ENCODE measurements around the gene SETBP1. TPM values are rescaled to one million over a fixed set of nuclear protein-coding genes. Genes with fewer than 3 reads are reported as not detected.

The SETBP1 gene
- total RNA-seq, 1 donor from 2014 or later: 12.4 TPM

DNA sequence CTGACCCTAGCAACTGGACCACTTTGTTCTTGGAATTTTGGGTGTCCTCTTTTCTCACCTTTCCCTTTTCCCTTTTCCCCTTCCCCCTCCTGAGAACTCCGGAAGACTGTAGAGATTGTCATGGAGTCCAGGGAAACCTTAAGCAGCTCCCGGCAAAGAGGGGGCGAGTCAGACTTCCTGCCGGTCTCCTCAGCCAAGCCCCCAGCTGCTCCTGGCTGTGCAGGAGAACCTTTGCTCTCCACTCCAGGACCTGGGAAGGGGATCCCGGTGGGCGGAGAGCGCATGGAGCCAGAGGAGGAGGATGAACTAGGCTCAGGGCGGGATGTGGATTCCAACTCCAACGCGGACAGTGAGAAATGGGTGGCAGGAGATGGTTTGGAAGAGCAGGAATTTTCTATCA, 20.5 kb downstream of the SETBP1 start:
- Histone ChIP-seq H3K9ac (ENCODE audit: low read length) (no peak overlapping the region), H3K27ac (ENCODE audit: low read depth, low read length) (no peak overlapping the region), H2AFZ (ENCODE audit: low read depth, low read length) (no peak overlapping the region), H3K36me3 (ENCODE audit: insufficient read depth, low read length) (no peaks in the 10 kb centered on the region), H3K4me3 (ENCODE audit: insufficient read depth, low read depth, low read length) (no peak overlapping the region), H3K4me1 (ENCODE audit: insufficient read depth, low read length) (peaks cover 9% of the 10 kb centered on the region), H3K9me3 (ENCODE audit: insufficient read depth, low read depth, low read length) (no peaks in the 10 kb centered on the region), H3K79me2 (ENCODE audit: insufficient read depth, low read length) (no peaks in the 10 kb centered on the region), H3K4me2 (ENCODE audit: low read length) (peak overlapping the region; percentile 46), H4K20me1 (ENCODE audit: insufficient read depth, low read length) (no peaks in the 10 kb centered on the region), H3K27me3 (ENCODE audit: insufficient read depth, low read length) (no peaks in the 10 kb centered on the region)
- no peak for DNase-seq (ENCODE audit: low read depth)
- FAIRE-seq: no peak
- H3K27me3 Mint-ChIP-seq (ENCODE audit: low read depth, unreplicated experiment): no peaks in the 10 kb centered on the region
- TF ChIP-seq EZH2 (IDR thresholded peaks at IDR 0.05; ENCODE audit: insufficient read depth, low read length) (no peak), CTCF (IDR thresholded peaks at IDR 0.05; ENCODE audit: insufficient read depth, low read depth, low read length) (no peak)
- peaks cover 4% of the 10 kb centered on the region for H3K36me3 Mint-ChIP-seq (ENCODE audit: low read depth, unreplicated experiment)
- H3K27ac Mint-ChIP-seq (ENCODE audit: unreplicated experiment): peak overlapping the region; percentile 82
- no peaks in the 10 kb centered on the region for H3K9me3 Mint-ChIP-seq (ENCODE audit: unreplicated experiment)
- no peak overlapping the region for H3K4me3 Mint-ChIP-seq (ENCODE audit: unreplicated experiment)
- H3K4me1 Mint-ChIP-seq (ENCODE audit: low read depth, unreplicated experiment): peaks cover 23% of the 10 kb centered on the region

- no peak overlapping the region for H3K27ac Mint-ChIP-seq (ENCODE audit: unreplicated experiment)
Observed at GRCh38 chr18:44702594-44702993, 21.9 kb downstream of the SETBP1 start.

More at GRCh38 chr18:44702594-44702993, 21.9 kb downstream of the SETBP1 start:
- H3K9me3 Mint-ChIP-seq (ENCODE audit: unreplicated experiment): no peaks in the 10 kb centered on the region
- Histone ChIP-seq H4K20me1 (ENCODE audit: insufficient read depth, low read length) (no peaks in the 10 kb centered on the region), H3K27ac (ENCODE audit: low read depth, low read length) (no peak overlapping the region), H3K9ac (ENCODE audit: low read length) (no peak overlapping the region), H3K27me3 (ENCODE audit: insufficient read depth, low read length) (no peaks in the 10 kb centered on the region), H3K4me3 (ENCODE audit: insufficient read depth, low read depth, low read length) (no peak overlapping the region), H3K4me2 (ENCODE audit: low read length) (no peak overlapping the region), H3K9me3 (ENCODE audit: insufficient read depth, low read depth, low read length) (no peaks in the 10 kb centered on the region), H2AFZ (ENCODE audit: low read depth, low read length) (no peak overlapping the region), H3K4me1 (ENCODE audit: insufficient read depth, low read length) (peaks cover 7% of the 10 kb centered on the region), H3K79me2 (ENCODE audit: insufficient read depth, low read length) (no peaks in the 10 kb centered on the region), H3K36me3 (ENCODE audit: insufficient read depth, low read length) (no peaks in the 10 kb centered on the region)
- H3K36me3 Mint-ChIP-seq (ENCODE audit: low read depth, unreplicated experiment): peaks cover 5% of the 10 kb centered on the region
- H3K4me1 Mint-ChIP-seq (ENCODE audit: low read depth, unreplicated experiment): peaks cover 15% of the 10 kb centered on the region
- H3K27me3 Mint-ChIP-seq (ENCODE audit: low read depth, unreplicated experiment): no peaks in the 10 kb centered on the region
- TF ChIP-seq CTCF (IDR thresholded peaks at IDR 0.05; ENCODE audit: insufficient read depth, low read depth, low read length) (no peak), EZH2 (IDR thresholded peaks at IDR 0.05; ENCODE audit: insufficient read depth, low read length) (no peak)
- no peak overlapping the region for H3K4me3 Mint-ChIP-seq (ENCODE audit: unreplicated experiment)
- FAIRE-seq (no peak), DNase-seq (ENCODE audit: low read depth) (no peak)

Data from astrocyte (in vitro differentiated cells and primary cell).